ENCODE data around the gene OR11A1.

- TF ChIP-seq EZH2 (optimal IDR thresholded peaks at IDR 0.05; ENCODE audit: low read depth, low read length) (no peak), CTCF (IDR thresholded peaks at IDR 0.05; ENCODE audit: low read length) (no peak), EZH2phosphoT487 (IDR thresholded peaks at IDR 0.05; ENCODE audit: low read length) (no peak)
These were observed 42.8 kb upstream of the OR11A1 start for GRCh38 chr6:29499704-29500103.
